Dermis microvascular lymphatic vessel endothelial cell (primary cell): ENCODE results near the gene MFGE8. TPM values are rescaled to one million over a fixed set of nuclear protein-coding genes. Genes with fewer than 3 reads are reported as not detected.
A peak's percentile ranks its signal among the peaks of the same experiment; 100 is the strongest.
"Not testable (repeated sequence)": the region's sequence is repeated elsewhere in the genome, so short reads cannot be mapped to it uniquely, and the experiment has no call there.

ENCODE experiments used
- DNase-seq, 2 donors: peaks; one replicate each; pipeline versions ENCODE4 v3.0.0 to v3.0.0-alpha.2; 2010; ENCODE audit warnings: low read depth in 2 of 2
- total RNA-seq: library from RNA; depleted of rRNA; stranded (reverse); fragments of >200 nt; gene quantifications from 2 replicates; pipeline ENCODE4 v1.2.1, GENCODE V29; 2014

The MFGE8 gene, protein sequence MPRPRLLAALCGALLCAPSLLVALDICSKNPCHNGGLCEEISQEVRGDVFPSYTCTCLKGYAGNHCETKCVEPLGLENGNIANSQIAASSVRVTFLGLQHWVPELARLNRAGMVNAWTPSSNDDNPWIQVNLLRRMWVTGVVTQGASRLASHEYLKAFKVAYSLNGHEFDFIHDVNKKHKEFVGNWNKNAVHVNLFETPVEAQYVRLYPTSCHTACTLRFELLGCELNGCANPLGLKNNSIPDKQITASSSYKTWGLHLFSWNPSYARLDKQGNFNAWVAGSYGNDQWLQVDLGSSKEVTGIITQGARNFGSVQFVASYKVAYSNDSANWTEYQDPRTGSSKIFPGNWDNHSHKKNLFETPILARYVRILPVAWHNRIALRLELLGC
- total RNA-seq: 26.7 and 50.3 TPM in 2 replicates

GRCh38 chr15:88913017-88913849, at the start of gene MFGE8:
TSS of gene MFGE8 (minus strand) at chr15:88913379. CDS start at chr15:88913319, 60 bp downstream.
- peak in 1 of 2 donors; percentile 64 for DNase-seq

- no peak for DNase-seq
Observed at GRCh38 chr15:88959445-88959844, 46.3 kb upstream of the MFGE8 start.

- DNase-seq: no peak
Observed at GRCh38 chr15:88956906-88957305, 43.7 kb upstream of the MFGE8 start.

- no peak for DNase-seq
Observed at GRCh38 chr15:88956263-88956662, 43.1 kb upstream of the MFGE8 start.

DNA sequence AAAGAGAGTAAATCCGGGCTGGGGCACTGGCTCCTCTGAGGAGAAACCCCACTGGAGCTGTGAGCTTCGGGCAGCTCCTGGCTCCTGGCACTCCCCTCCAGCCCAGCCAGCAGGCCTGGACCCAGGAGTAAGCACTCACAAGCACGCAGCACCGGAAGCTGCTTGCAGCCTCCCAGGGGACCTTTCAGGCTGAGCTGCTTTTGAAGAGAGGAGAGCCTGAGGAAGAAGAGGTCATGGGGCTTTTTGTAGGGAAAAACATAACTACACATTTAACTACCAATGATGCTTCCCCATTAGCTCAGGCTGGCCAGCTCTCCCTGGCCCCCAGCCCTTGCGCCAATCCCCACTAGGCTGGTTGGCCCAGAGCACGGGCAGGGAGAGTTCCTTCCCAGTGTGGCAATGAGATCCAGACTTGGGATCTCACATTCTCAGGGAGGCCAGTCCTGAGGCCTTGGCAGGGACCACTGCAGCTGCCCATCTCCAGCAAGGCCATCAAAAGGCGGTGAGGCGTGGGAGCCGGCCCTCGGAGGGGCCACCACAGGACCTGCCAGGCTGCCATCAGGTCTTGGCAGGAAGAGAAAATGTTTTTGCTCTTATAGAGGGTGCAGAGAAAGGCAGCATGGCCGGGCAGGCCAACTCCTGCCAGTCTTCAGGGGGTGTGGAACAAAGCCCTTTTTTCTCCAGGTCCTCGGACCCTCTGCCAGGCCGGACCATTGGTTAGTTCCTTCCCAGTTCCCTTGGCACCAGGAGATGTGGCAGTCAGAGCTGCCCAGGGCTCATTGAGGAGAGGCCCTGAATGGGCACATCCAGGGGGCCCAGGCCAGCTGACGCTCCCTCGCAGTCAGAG, 41.5 kb upstream of the MFGE8 start:
- no peak for DNase-seq

GRCh38 chr15:88950600-88951160, 37.5 kb upstream of the MFGE8 start:
- DNase-seq: no peak

DNA sequence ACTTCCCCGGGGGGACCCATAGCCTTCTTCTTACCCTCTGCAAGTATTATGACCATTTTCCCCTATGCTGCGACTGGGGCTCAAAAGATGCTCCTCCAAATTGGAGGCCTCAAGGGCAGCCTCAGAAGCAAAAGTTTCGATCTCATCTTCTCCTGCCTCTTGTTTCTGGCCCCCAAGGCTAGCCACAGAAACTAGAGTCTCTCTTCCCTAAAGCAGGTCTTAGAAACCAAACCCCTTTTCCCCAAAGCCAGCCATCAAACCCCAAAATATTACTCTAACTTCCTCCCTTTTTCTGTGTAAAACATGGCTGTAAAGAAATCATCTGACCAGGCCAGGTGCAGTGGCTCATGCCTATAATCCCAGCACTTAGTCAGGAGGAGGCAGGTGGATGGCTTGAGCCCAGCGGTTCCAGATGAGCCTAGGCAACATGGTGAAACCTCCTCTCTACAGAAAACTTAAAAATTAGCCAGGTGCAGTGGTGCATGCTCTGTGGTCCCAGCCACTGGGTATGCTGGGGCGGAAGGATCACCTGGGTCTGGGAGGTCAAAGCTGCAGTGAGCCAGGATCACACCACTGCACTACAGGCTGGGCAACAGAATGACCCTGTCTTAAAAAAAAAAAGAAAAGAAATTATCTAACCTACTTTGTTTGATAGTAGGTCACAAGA, 36.7 kb upstream of the MFGE8 start:
- DNase-seq: no peak

GRCh38 chr15:88940110-88940675, 27.0 kb upstream of the MFGE8 start:
- no peak for DNase-seq

- DNase-seq: no peak
Observed at GRCh38 chr15:88939486-88939806, 26.3 kb upstream of the MFGE8 start.

GRCh38 chr15:88938802-88939485, 25.8 kb upstream of the MFGE8 start:
- DNase-seq: peak in 1 of 2 donors; percentile 32

DNA sequence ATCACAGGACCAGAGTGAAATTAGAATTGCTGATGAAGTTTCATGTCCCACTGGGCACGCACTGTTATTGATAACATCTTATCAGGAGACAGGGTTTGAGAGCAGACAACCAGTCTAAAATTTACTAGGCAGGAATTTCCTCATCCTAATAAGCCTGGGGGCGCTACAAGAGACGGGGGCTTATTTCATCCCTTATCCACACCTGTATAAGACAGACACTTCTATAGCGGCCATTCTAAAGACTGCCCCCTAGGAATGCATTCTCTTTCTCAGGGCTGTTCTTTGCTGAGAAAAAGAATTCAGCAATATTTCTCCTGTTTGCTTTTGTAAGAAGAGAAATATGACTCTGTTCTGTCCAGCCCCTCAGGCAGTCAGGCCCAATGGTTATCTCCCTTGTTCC, 21.3 kb upstream of the MFGE8 start:
- not testable (repeated sequence) for DNase-seq

GRCh38 chr15:88932875-88933330, 19.7 kb upstream of the MFGE8 start:
- no peak for DNase-seq

- no peak for DNase-seq
Observed at GRCh38 chr15:88932271-88932874, 19.2 kb upstream of the MFGE8 start.

DNA sequence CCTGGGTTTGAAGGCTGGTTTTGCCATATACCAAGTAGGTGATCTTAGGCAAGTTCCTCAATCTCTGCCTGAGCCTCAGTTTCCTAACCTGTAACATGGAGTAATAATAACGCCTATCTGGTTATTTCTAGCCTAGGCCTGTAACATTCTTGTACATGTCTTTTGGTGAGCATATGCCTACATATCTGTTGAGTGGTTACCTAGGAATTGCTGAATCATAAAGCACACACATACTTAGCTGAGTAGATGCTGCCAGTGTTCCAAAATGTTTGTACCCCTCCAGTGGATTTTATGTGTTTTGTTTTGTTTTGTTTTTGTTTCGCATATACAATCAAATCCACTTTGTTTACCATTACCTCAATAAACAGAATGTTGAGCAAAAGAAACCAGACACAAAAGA, 17.4 kb upstream of the MFGE8 start:
- DNase-seq: no peak

GRCh38 chr15:88929358-88930098, 16.3 kb upstream of the MFGE8 start:
- not testable (repeated sequence) for DNase-seq

DNA sequence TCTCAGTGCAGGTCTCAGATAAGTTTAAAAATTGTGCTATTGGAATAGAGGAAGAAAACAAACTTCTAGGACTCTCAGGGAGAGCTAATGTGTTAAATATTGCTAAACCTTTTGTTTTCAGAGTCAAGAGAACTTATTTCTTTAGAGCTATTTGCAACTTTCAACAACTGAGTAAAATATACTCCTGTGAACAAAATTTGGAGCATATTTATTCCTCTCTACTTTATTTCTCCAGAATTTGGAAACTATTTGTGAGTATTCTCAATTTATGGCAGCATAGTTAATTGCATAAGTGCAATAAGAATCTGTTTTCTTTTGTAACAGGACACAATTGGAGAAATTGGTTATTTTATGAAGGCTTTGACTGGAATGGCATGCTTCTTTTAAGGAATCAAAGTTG, 15.0 kb upstream of the MFGE8 start:
- DNase-seq: not testable (repeated sequence)

GRCh38 chr15:88925648-88926047, 12.5 kb upstream of the MFGE8 start:
- DNase-seq: not testable (repeated sequence)

DNA sequence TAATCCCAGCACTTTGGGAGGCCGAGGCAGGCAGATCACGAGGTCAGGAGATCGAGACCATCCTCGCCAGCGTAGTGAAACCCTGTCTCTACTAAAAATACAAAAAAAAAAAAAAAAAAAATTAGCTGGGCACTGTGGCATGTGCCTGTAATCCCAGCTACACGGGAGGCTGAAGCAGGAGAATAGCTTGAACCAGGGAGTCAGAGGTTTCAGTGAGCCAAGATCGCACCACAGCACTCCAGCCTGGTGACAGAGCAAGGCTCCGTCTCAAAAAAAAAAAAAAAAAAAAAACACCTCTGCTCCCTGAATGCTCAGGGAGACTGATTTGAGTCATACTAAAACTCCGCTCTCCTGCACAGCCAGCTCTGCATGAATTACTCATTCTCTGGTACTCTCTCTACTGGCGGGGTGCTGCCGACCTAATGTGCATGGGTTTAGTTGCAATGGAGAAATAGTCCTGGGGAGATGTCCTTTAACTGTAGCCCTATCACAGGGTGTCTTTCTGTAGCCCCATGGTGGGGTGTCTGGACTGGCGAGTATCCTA, 7.8 kb upstream of the MFGE8 start:
- DNase-seq: not testable (repeated sequence)
